T47D (cell line): ENCODE data around the gene LRBA.

ENCODE experiments used
- DNase-seq, 2 experiments: peaks; one replicate each; pipeline versions ENCODE4 v3.0.0 to v3.0.0-alpha.2; 2011 to 2012; ENCODE audit warnings: low read depth in 1 of 2, low spot score in 1 of 2
- JUND ChIP-seq: IDR thresholded peaks from 2 replicates; pipeline ENCODE4 v1.6.1; 2012; ENCODE audit warnings: low read depth
- in situ Hi-C: cut with HindIII; loops from 2 replicates; pipeline ENCODE4 v1.10.0; 2016; ENCODE audit warnings: low sequenced_read_pairs, low pct_unique_long_range_greater_than_20kb

LRBA gene

GRCh38 chr4:150650751-150651150, 364.3 kb downstream of the LRBA start:
- no peak for DNase-seq
- TF ChIP-seq JUND = no peak
- in situ Hi-C loops = no loop called here

DNA sequence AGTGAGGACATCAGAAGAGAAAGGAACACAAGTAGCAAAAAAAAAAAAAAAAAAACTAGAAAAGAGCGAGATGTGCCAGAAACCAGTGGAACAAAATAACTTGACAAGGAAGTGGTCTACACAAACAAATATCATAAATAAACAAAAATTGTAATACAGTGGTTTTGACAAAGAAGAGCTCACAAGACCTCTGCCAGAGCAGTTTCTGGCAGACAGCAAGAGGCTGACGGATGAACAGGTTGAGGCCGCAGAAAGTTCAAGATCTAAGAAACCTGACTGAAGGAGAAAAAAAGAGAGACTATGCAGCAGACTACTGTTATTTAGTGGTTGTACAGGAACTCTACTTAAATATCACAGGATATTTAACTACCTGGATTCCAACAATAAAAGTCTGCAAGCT, 367.0 kb downstream of the LRBA start:
- DNase-seq = no peak
- in situ Hi-C loops = no loop called here
- no peak for TF ChIP-seq JUND

GRCh38 chr4:150647008-150647407, 368.1 kb downstream of the LRBA start:
- no peak for DNase-seq
- in situ Hi-C loops = no loop called here
- TF ChIP-seq JUND = no peak

- in situ Hi-C loops = no loop called here
- DNase-seq = no peak
- TF ChIP-seq JUND = no peak
Observed at GRCh38 chr4:150641612-150642011, 373.5 kb downstream of the LRBA start.

DNA sequence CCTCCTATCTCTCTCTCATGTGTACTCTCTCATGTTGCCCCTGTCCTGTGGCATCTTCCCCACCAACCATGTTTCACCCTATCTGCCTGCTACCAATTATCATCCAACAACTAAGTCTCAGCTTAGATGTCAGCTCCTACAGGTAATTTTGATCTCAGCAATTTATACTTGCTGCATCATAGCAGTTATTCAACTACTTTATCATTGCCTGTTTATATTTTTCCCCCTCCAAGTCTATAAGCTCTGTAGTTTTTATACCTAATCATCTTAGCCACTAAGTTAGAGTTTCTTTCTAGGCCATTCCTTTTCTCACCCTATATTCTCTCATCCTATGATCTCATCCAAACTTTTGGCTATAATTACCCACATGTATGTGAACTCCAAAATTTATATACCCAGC, 382.4 kb downstream of the LRBA start:
- in situ Hi-C loops = no loop called here
- DNase-seq = no peak
- no peak for TF ChIP-seq JUND

GRCh38 chr4:150628073-150628472, 387.0 kb downstream of the LRBA start:
- in situ Hi-C loops = no loop called here
- no peak for DNase-seq
- no peak for TF ChIP-seq JUND

DNA sequence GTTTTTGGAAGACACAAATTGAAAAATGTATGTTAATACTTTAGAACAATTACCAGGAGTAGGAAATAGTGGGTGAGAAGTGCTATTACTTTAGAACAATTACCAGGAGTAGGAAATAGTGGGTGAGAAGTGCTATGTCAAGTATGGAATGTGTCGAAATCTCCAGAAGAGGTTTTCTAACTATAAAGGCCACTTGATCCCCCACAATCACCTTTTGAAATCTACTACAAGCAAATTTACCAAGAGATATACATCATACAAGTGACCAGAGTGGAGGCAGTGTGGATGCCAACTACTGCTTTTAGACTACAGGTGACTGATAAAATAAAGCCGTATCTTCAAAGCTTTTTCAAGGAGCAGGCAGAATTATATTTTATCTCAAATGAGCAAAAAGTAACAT, 390.1 kb downstream of the LRBA start:
- no peak for TF ChIP-seq JUND
- no peak for DNase-seq
- in situ Hi-C loops = no loop called here

DNA sequence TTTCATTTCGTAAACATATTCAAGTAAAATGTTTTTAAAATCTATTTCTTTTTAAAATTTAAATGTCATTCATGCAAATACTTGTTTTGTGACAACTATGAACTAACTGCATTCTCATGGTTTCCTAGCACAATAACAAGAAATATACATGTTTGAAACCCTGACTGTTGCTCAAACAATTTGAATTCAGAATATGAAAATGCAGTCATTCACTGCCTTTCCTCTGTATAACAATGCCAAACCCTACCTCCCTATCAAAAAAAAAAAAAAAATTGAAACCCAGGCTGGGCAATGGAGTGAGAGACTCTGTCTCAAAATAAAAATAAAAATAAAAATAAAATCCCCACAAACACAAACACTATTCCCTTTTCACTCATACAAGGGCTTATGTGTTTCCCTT, 391.0 kb downstream of the LRBA start:
- TF ChIP-seq JUND = no peak
- no peak for DNase-seq
- in situ Hi-C loops = no loop called here

DNA sequence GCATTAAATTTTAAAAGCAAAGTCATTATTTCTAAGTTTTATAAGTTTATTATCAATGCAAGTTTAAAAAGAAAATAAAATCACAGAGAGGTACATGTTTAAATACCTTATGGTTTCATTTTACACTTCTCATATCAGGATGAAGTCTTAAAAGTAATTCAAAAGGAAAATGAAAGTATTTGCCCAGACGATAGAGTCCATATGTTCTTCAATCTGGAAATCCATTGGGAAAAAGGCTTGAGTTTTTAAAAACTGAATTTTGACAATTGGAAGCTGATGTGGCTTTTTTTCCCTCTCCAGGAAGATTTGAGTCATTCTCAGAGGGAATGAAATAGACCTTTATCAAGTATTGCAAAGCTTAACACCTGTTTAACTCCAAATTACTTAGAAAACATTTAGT, 396.0 kb downstream of the LRBA start:
- in situ Hi-C loops = no loop called here
- TF ChIP-seq JUND = no peak
- no peak for DNase-seq

DNA sequence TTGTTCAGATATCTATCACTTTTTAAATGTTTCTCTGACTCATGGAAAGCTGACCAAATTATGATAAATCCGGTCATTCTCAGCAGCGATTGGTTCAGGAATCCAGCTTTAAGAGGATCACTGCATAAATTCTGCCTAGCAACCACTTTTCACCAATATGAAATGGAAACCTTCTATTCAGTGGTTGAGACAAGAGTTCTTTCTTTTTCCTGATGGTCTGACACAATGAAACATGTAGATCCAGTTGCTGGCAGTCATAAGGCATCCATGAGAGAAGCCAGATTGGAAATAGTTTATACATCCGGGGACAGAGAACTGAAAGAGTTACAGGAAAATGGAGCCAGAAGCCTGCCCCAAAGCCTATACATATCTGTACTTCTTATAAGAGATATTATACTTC, 406.0 kb downstream of the LRBA start:
- no peak for DNase-seq
- in situ Hi-C loops = no loop called here
- TF ChIP-seq JUND = no peak

- TF ChIP-seq JUND = no peak
- no peak for DNase-seq
- in situ Hi-C loops = no loop called here
Observed at GRCh38 chr4:150600812-150601445, 414.2 kb downstream of the LRBA start.

DNA sequence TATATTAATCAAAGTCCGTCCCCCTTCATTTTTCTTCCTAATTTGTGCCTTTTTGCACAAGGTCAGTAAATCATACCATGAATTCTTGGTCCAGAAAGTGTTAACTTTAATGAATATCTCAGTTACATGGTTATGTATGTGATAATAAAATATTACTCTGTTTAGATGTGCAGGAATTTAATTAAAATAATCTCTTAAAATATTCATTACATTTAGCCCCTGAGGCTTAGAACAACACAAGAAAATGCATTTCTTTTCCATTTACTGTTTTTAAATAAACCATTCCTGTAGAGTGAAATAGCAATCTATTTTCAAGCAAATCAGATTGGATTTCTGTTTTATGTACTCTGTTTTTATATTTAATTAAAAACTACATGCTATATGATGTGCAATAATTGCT, 415.5 kb downstream of the LRBA start:
- no peak for TF ChIP-seq JUND
- in situ Hi-C loops = no loop called here

DNA sequence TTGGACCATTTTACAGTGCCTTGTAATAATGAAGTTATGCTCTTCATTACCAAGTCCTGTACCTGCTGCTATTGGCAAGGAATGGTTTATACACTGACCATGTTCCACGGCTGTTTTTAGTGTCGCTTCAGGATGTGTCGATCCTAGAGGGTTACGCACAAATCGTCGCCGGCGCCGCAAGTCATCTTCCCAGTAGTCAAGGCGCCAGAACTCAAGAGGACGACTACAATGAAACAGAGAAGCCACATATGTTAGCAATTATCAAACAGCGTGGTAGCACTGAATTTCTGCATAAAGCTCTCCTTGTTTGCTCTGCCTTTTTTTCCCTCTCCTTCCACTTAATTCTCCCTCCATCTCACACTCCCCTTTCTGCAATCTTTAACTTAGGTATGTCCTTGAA, 416.2 kb downstream of the LRBA start:
- in situ Hi-C loops = no loop called here
- no peak for TF ChIP-seq JUND

More for the DNA sequence above, 415.5 kb downstream of the LRBA start:
- DNase-seq = no peak

DNA sequence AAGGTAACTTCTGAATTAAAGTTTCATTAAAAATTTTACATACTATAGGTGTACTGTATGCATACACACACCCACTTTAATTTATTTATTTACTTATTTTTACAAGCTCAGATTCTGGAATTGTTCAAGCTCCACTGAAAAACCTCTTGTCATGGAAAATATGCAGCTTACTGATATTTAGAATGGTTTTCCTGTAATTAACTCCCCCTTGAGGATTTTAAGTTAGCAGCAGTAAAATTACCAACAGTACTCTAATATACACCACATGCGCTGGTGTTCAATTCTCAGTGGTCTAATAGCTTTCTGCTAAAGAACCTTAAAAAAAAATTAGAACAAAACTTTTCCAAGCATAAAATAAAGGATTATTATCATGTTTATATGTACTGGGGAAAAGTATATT, 421.1 kb downstream of the LRBA start:
- no peak for DNase-seq
- in situ Hi-C loops = no loop called here
- TF ChIP-seq JUND = no peak

More for the DNA sequence above, 416.2 kb downstream of the LRBA start:
- DNase-seq = no peak

DNA sequence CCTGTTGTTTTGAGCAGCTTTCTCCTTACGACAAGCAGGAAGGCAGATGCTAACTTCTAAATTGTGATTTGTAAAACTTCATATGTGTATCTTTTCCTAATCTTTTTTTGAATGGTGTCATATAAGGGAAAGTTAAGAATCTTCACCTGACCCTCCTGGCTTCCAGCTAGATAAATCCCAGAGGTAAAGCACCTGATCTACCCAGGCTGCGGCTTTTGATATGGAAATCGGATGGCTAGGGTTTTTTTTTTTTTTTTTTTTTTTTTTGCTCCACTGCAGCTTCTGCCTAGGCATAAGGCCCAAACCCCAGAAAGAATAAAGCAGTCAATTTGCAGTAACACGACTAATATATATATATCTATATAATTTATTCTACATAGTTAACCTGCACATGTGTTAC, 423.2 kb downstream of the LRBA start:
- in situ Hi-C loops = no loop called here
- no peak for TF ChIP-seq JUND
- no peak for DNase-seq
